C4-2B (cell line): ENCODE results near the gene NLRC3.

ENCODE experiments used
- H3K27ac ChIP-seq: fragments of 450-650 bp; 2 replicates; pipeline ENCODE4 v1.5.1; 2017
- CTCF ChIP-seq: fragments of 450-650 bp; conservative IDR thresholded peaks from 2 replicates; pipeline ENCODE4 v1.5.1; 2017; ENCODE audit warnings: mild to moderate bottlenecking
- ZFX ChIP-seq: fragments of 450-650 bp; IDR thresholded peaks from 2 replicates; pipeline ENCODE4 v1.6.1; 2017

The NLRC3 gene

GRCh38 chr16:3498988-3499387 lies 78.2 kb downstream of the NLRC3 start:
- no peak overlapping the region for H3K27ac ChIP-seq
- no peak for TF ChIP-seq CTCF
- no peak for TF ChIP-seq ZFX

DNA sequence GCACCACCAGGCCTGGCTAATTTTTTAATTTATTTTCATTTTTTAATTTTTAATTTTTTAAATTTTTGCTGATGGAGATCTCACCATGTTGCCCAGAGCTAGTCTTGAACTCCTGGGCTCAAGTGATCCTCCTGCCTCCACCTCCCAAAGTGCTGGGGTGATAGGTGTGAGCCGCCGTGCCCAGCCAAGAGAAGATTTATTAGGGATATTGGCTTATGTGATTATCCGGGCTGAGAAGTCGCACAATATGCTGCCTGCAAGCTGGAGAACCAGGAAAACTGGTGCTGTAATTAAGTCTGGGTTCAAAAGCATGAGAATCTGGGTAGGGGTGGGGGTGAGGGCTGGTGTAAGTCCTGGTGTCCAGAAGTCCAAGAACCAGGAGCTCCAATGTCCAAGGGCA lies 79.4 kb downstream of the NLRC3 start:
- TF ChIP-seq ZFX (no peak), CTCF (no peak)
- no peak overlapping the region for H3K27ac ChIP-seq

- no peak overlapping the region for H3K27ac ChIP-seq
- TF ChIP-seq CTCF = no peak
- TF ChIP-seq ZFX = no peak
Measured at GRCh38 chr16:3496386-3496785, 80.8 kb downstream of the NLRC3 start.

- TF ChIP-seq CTCF (no peak), ZFX (no peak)
- no peak within 1 kb of the TSS for H3K27ac ChIP-seq
Measured at GRCh38 chr16:3495176-3495575, 82.0 kb downstream of the NLRC3 start, which contains the start of gene C16orf90. TSS of gene C16orf90 (minus strand) at chr16:3495489. CDS start at chr16:3495421, 68 bp downstream.

DNA sequence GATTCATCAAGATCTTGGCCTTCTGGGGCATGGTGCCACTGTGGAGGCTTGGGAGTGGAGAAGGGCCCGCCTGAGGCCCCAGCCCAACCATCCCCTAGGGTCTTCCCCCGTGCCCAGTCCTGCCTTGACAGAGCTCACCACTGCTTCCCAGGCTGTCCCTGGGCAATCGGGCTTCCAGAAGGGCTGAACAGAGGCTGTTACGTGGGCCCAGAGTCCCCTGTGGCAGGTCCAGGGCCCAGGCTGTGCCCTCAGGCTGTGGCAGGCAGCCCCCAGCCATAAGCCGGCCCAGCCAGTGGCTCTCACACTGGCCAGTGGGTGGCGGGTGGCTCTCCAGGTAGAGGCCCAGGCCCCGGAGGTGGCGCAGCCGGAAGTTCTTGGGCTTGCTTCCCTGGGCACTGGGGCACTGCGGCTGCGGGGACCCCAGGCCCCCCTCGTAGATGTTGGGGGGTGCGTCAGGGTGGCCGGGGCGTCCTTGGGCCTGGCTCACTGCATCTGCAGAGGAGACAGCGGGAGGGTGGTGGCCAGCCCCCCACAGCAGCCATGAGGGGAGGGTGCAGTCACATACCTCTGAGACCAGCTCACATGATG lies 82.7 kb downstream of the NLRC3 start:
- no peak overlapping the region for H3K27ac ChIP-seq
- TF ChIP-seq CTCF (no peak), ZFX (no peak)

DNA sequence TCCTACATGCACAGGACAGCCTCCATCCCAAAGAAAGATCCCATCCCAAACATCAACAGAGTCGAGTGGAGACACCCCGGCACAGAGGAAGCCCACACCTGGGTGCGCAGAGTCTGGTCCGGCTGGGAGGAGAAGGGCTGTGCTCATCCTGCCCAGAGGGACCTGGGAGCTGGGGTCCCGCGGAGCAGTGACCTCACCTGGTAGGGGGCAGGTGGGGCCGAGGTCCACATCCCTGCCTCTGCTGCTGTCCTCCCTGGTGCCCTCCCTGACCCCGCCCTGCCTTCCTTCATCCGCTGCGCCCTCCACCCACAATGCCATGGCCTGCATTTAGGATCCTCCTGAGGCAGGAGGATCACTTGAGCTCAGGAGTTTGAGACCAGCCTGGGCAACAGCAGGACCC lies 84.8 kb downstream of the NLRC3 start:
- TF ChIP-seq ZFX (no peak), CTCF (no peak)
- no peak overlapping the region for H3K27ac ChIP-seq

DNA sequence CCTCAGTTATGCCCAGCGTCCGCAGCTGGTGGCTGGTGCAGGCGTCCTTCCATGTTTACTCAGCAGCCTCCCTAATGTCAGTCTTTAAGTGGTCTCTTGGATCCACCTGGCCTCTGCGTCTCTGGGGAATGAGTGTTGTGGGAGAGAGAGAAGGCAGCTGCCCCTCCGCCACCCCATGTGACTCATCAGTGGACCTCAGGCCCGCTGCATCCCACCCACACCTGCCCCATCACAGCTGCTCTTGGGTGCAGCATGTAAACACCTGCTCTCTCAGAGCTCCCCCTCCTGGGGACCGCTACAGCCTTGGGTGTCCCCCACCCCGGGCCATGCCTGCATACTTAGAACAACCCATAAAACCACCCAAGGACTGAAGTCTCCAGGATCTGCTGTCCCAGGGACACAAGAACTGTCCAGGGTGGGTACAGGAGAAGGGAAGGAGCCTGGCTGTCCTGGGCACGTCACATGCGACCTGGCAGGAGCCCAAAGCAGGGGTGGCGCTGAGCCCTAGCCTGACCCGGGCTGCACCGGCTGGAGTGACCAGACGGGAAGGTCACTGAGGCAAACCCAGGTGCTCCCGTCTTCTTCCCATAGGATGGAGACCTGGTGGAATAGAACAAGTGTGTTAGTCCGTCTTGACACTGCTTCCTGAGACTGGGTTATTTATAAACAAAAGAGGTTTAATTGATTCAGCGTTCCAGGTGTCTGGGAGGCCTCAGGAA lies 86.1 kb downstream of the NLRC3 start:
- no peak overlapping the region for H3K27ac ChIP-seq
- no peak for TF ChIP-seq CTCF
- no peak for TF ChIP-seq ZFX
